HepG2 (cell line): Measurements from ENCODE around the gene ABHD1. TPM values are rescaled to one million over a fixed set of nuclear protein-coding genes. Genes with fewer than 3 reads are reported as not detected.

ENCODE experiments used
- GPN1 ChIP-seq: sonication (generic); formaldehyde crosslinking; IDR thresholded peaks from 2 replicates; pipeline ENCODE4 v1.5.1; 2020; ENCODE audit warnings: missing genetic modification reagents, borderline replicate concordance
- HOXA7 ChIP-seq: sonication (generic); formaldehyde crosslinking; IDR thresholded peaks from 2 replicates; pipeline ENCODE4 v1.8.1; 2022; ENCODE audit warnings: mild to moderate bottlenecking, missing genetic modification reagents, moderate library complexity
- MEF2D ChIP-seq: sonication (generic); formaldehyde crosslinking; IDR thresholded peaks from 2 replicates; pipeline ENCODE4 v1.5.1; 2020; ENCODE audit warnings: mild to moderate bottlenecking, missing genetic modification reagents
- NFE2L1 ChIP-seq: sonication (generic); formaldehyde crosslinking; IDR thresholded peaks from 2 replicates; pipeline ENCODE4 v1.4.0; 2020; ENCODE audit warnings: missing genetic modification reagents, mild to moderate bottlenecking, borderline replicate concordance
- NFKB2 ChIP-seq: sonication (generic); formaldehyde crosslinking; IDR thresholded peaks from 2 replicates; pipeline ENCODE4 v1.4.0; 2020; ENCODE audit warnings: missing genetic modification reagents, borderline replicate concordance
- PRPF4 ChIP-seq: fragments of 200-400 bp; formaldehyde crosslinking; IDR thresholded peaks from 2 replicates; pipeline ENCODE4 v1.6.1; 2016; ENCODE audit warnings: low read length, low read depth; ENCODE audit not compliant: poor library complexity, severe bottlenecking
- SCMH1 ChIP-seq: sonication (generic); formaldehyde crosslinking; IDR thresholded peaks from 2 replicates; pipeline ENCODE4 v1.9.0; 2021; ENCODE audit warnings: missing genetic modification reagents, mild to moderate bottlenecking, borderline replicate concordance
- SIN3A ChIP-seq: IDR thresholded peaks from 2 replicates; pipeline ENCODE4 v1.6.1; 2011; ENCODE audit warnings: low read depth, mild to moderate bottlenecking, control low read depth, low read length, borderline replicate concordance
- ZC3H13 ChIP-seq: sonication (generic); formaldehyde crosslinking; IDR thresholded peaks from 2 replicates; pipeline ENCODE4 v1.8.1; 2023; ENCODE audit warnings: mild to moderate bottlenecking, missing genetic modification reagents, moderate library complexity
- ZNF556 ChIP-seq: sonication (generic); formaldehyde crosslinking; IDR thresholded peaks from 2 replicates; pipeline ENCODE4 v1.4.0; 2020; ENCODE audit warnings: mild to moderate bottlenecking, missing genetic modification reagents, borderline replicate concordance
- ZNF749 ChIP-seq: sonication (generic); formaldehyde crosslinking; IDR thresholded peaks from 2 replicates; pipeline ENCODE4 v1.8.0; 2022; ENCODE audit warnings: mild to moderate bottlenecking, missing genetic modification reagents, moderate library complexity, borderline replicate concordance
- ZNF777 ChIP-seq: sonication (generic); formaldehyde crosslinking; IDR thresholded peaks from 2 replicates; pipeline ENCODE4 v1.4.0; 2020; ENCODE audit warnings: missing genetic modification reagents
- ZNF788 ChIP-seq: sonication (generic); formaldehyde crosslinking; IDR thresholded peaks from 2 replicates; pipeline ENCODE4 v1.5.0; 2020; ENCODE audit warnings: mild to moderate bottlenecking, missing genetic modification reagents, borderline replicate concordance
- polyA plus RNA-seq, 8 experiments: library from polyadenylated mRNA; depleted of rRNA in 3 of 8; stranded (reverse) in 7 of 8; unstranded in 1 of 8; fragments of >200 nt; fragmentation: Illumina TruSeq in 4 of 8; extraction: Trizol in 4 of 8; gene quantifications; 2 replicates each; pipeline versions ENCODE4 v1.2.1 to v1.2.3, GENCODE V29; 2011 to 2016; ENCODE audit warnings: low read depth in 4 of 8, missing spikeins in 1 of 8, mixed read lengths in 1 of 8; ENCODE audit not compliant: insufficient read depth in 1 of 8
- total RNA-seq, 5 experiments: library from RNA; depleted of rRNA; stranded (reverse); fragments of >200 nt; fragmentation: Illumina TruSeq; extraction: Trizol; gene quantifications; 2 replicates each; pipeline ENCODE4 v1.2.3, GENCODE V29; 2016; ENCODE audit warnings: low read depth in 1 of 5
- TF ChIP-seq, protein P1 (sequence below): sonication (generic); formaldehyde crosslinking; IDR thresholded peaks from 2 replicates; pipeline ENCODE4 v1.5.1; 2020; ENCODE audit warnings: missing genetic modification reagents, mild to moderate bottlenecking, borderline replicate concordance
- TF ChIP-seq, protein P2 (sequence below): sonication (generic); formaldehyde crosslinking; IDR thresholded peaks from 2 replicates; pipeline ENCODE4 v1.4.0; 2020; ENCODE audit warnings: missing genetic modification reagents
- TF ChIP-seq, protein P3 (sequence below): IDR thresholded peaks from 2 replicates; pipeline ENCODE4 v1.6.1; 2016; ENCODE audit warnings: low read depth, control low read depth

The ABHD1 gene
- total and polyA plus RNA-seq, 2 of the 13 experiments (the other 11 are each of a cell fraction or from before 2014, with no cell fraction given), result 0.04 to 0.81 TPM

- TF ChIP-seq SCMH1 (CRISPR knock-in tag) (no peak), ZNF788 (CRISPR knock-in tag) (0 out of 2 replicates have a peak, but pooled peaks have one; percentile 15), HOXA7 (no peak), ZNF556 (no peak), PRPF4 (no peak), SIN3A (no peak), NFE2L1 (no peak), NFKB2 (CRISPR knock-in tag) (peak; percentile 61; the same call in 1 of the 2 replicates), ZNF777 (no peak), ZNF749 (no peak), MEF2D (CRISPR knock-in tag) (no peak), GPN1 (CRISPR knock-in tag) (no peak), ZC3H13 (CRISPR knock-in tag) (peak; percentile 45)
- TF ChIP-seq, protein P1, sequence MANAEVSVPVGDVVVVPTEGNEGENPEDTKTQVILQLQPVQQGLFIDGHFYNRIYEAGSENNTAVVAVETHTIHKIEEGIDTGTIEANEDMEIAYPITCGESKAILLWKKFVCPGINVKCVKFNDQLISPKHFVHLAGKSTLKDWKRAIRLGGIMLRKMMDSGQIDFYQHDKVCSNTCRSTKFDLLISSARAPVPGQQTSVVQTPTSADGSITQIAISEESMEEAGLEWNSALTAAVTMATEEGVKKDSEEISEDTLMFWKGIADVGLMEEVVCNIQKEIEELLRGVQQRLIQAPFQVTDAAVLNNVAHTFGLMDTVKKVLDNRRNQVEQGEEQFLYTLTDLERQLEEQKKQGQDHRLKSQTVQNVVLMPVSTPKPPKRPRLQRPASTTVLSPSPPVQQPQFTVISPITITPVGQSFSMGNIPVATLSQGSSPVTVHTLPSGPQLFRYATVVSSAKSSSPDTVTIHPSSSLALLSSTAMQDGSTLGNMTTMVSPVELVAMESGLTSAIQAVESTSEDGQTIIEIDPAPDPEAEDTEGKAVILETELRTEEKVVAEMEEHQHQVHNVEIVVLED (CRISPR knock-in tag), result no peak
- TF ChIP-seq, protein P2, sequence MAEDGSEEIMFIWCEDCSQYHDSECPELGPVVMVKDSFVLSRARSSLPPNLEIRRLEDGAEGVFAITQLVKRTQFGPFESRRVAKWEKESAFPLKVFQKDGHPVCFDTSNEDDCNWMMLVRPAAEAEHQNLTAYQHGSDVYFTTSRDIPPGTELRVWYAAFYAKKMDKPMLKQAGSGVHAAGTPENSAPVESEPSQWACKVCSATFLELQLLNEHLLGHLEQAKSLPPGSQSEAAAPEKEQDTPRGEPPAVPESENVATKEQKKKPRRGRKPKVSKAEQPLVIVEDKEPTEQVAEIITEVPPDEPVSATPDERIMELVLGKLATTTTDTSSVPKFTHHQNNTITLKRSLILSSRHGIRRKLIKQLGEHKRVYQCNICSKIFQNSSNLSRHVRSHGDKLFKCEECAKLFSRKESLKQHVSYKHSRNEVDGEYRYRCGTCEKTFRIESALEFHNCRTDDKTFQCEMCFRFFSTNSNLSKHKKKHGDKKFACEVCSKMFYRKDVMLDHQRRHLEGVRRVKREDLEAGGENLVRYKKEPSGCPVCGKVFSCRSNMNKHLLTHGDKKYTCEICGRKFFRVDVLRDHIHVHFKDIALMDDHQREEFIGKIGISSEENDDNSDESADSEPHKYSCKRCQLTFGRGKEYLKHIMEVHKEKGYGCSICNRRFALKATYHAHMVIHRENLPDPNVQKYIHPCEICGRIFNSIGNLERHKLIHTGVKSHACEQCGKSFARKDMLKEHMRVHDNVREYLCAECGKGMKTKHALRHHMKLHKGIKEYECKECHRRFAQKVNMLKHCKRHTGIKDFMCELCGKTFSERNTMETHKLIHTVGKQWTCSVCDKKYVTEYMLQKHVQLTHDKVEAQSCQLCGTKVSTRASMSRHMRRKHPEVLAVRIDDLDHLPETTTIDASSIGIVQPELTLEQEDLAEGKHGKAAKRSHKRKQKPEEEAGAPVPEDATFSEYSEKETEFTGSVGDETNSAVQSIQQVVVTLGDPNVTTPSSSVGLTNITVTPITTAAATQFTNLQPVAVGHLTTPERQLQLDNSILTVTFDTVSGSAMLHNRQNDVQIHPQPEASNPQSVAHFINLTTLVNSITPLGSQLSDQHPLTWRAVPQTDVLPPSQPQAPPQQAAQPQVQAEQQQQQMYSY (CRISPR knock-in tag), result no peak
- TF ChIP-seq, protein P3, sequence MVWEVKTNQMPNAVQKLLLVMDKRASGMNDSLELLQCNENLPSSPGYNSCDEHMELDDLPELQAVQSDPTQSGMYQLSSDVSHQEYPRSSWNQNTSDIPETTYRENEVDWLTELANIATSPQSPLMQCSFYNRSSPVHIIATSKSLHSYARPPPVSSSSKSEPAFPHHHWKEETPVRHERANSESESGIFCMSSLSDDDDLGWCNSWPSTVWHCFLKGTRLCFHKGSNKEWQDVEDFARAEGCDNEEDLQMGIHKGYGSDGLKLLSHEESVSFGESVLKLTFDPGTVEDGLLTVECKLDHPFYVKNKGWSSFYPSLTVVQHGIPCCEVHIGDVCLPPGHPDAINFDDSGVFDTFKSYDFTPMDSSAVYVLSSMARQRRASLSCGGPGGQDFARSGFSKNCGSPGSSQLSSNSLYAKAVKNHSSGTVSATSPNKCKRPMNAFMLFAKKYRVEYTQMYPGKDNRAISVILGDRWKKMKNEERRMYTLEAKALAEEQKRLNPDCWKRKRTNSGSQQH, result no peak
Measured at GRCh38 chr2:27094353-27094984, 29.1 kb upstream of the ABHD1 start (continued).
